GM18498 (cell line): Measurements from ENCODE around the gene SEL1L3.

Source experiments
- ATAC-seq: cut with Tn5 transposase; IDR thresholded peaks from one replicate; pipeline ENCODE4 v1.9.1; 2021; ENCODE audit warnings: mild to moderate bottlenecking, moderate library complexity; ENCODE audit not compliant: unreplicated experiment

The SEL1L3 gene

DNA sequence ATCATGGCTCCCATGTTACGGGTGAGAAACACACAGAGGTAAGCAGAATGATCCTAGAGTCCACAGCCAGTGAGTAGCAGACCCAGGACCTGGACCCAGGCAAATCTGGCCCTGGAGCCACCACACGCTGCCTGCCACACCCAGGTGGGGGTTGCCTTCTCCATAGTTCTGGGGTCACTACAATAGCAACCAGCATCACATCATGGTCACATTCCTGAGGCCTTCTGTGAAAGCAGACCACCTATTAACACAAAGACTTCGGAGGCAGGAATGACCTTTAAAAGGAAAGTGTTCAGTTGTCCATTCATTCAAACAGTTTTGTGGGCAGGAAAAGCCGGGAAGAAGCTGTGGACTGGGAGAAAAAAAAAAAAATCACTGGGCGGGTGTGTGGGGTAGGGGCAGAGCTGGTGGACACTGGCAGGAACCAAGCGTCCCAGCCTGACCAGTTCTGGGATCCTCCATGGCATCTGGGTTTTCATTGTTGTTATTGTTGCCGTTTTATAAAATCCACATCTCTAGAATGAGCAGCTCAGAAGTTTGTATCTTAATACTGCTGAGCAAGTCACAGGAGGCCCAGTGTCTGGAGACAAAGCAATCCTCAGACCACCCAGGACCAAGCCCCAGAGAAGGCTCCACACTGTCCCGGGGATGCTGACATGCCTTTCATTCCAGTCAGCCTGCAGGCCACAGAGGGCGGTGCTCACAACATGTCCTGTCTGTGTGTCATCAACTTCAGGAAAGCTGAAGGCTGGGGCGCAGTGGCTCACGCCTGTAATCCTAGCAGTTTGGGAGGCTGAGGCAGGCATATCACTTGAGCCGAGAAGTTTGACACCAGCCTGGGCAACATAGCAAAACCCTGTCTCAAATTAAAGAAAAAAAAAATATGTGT lies 67.0 kb downstream of the SEL1L3 start:
- no peak for ATAC-seq

DNA sequence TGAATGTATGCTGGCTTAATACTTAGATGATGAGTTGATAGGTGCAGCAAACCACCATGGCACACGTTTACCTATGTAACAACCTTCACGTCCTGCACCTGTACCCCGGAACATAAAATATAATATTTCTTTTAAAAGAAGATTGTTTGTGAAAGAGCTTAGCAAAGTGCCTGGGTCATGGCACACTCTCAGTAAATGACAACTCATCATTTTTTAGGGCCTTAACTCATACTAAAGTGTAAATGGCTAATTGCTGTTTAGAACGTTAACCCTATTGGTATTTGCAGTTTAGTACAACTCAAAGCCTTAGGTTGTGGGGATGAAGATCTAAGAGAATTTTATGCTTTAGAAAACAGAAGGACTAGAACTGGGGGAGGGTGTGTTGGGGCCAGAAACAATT lies 67.7 kb downstream of the SEL1L3 start:
- ATAC-seq: no peak

DNA sequence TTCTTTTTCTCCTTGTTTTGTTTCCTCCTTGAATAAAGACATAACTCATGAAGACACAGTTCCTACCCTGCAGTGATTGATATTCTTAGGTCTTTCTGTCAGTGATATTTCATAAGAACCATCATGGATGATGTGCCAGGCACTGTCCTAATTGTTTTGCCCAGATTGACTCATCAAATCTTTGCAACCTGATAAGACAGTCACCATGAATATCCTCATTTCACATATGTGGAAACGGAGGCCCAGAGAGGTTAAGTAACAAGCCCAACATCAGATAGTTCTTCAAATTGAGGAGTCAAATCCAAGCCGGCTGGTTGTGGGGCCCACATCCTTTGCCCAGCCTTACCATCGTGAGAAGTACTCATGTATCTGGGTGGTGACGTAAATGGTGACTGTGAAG lies 69.9 kb downstream of the SEL1L3 start:
- no peak for ATAC-seq

DNA sequence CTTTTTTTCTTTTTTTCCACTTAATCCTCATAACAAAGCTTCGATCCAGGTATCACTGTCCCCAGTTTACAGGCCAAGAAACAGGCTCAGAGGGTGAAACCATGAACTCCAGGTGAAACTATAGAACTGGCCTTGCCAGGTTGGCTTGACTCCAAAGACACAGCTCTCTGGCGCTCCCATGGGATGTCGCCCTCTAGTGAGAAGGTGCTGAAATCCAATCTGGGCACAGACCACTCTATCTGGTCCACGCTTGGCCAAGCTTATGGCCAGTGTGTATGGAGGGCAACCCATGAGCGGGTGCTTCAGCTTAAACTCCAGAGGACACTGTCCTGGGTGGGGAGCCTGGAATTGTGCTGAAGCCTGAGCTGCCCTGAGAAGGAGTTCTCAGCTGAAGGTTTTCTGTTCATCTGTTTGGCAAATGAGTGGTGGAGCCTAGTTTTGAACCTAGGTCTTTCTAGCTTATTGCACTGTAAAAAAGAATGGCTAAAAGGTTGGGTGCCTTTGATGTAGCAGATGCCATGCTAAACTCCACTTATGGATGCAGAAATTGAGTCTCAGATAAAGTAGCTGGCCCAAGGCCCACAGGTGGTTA lies 70.5 kb downstream of the SEL1L3 start:
- ATAC-seq: no peak

DNA sequence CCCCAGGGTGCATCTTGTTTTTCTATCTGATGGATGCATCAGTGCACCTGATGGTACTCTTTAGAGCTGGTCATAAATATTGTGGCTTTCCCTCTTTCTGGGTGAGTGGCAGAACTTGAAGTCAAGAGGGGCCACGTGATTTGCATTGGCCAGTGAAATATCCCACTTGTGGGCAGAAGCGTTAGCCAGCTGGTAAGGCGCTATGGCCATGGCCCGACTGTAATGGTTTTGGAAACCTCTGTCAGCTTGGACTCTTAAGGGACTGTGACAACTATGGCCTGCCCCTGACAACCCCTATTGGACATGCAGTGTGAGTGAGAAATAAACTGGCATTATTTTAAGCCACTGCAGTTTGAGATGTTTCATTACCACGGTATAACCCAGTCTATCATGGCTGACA lies 72.8 kb downstream of the SEL1L3 start:
- no peak for ATAC-seq

DNA sequence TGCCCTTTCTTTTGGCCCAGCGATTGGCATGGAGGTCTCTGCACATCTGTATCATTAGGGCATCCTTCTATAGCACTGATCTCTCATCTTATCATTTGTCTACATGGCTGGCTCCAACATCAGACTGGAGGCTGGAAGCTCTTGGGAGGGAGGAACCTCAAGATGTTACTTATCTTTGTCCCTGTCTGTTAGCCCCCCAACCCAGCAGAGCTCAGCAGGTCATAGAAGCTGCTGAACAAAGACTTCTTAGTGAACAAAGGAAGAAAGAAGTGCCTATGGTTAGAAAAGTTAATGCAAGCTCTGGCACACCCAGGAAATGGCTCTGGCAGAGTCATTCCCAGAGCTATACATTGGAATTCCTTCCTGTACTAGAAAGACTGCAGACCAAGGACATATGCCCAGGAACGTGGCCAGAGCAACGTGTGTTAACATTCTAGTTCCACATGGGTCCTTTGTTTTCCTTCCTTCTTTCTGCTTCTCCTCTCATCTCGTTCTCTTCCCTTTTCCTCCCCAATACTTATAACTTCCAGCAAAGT lies 74.0 kb downstream of the SEL1L3 start:
- no peak for ATAC-seq

DNA sequence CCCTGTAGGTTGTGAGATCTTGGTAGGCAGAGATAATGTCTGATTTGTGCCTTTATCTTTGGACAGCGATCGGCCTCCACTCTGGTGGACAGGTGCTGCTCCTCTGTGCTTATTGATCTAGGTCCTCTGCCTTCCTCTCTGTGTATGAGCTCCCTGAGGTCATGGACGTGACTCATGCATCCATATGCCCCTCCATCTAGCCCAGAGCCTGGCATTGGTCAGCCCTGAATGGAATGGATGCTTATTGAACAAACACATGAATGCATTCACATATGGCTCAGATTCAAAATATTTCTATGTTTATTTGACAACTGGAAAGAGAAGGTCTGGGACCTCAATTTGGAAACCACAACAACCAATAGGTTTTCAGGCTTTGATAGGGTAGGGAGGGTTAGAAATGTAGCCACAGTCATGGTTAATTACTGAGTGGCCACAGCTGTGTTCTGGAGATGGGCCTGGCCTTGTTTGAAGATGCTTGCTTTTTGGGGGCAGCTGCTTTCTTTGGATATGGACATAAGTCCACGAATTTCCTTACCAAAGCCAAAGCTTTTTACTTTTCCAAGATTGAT lies 76.2 kb downstream of the SEL1L3 start:
- no peak for ATAC-seq

DNA sequence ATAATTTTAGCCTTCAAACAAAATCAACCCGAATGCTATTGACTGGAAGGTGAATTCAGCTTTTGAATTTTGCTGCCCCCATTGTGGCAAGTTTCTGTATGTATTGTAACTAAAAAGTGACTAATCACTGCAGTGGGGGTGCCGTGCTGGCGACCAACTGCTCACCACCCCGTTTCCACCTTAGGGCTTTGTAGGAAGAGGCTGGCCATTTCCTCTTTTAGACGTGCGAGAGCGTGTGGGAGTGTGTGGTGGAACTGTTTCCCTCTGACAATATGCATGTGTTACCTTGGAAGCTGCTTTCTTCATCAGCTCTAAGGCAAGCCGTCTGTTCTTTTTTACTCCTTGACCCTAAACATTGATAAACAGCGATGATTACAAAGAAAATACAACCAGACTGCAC lies 78.8 kb downstream of the SEL1L3 start:
- ATAC-seq: no peak

DNA sequence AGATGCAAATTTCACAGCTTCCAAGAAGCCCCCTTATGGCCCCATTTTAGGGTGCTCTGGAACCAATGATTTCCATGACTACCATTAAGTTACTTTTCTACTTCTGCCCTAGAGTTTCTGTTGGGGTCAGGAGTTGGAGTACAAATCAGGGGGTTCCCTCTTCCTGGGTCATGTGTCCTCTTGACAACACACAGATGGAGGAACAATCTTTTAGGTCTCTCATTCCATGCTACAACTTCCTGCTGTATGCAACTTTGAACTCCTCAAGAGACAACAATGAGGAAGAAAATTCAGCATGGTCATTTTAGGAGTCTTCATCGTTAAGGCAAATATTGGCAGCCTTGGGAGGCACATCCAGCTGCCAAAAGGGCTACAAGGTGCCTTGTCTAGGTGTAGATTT lies 79.7 kb downstream of the SEL1L3 start:
- ATAC-seq: no peak

DNA sequence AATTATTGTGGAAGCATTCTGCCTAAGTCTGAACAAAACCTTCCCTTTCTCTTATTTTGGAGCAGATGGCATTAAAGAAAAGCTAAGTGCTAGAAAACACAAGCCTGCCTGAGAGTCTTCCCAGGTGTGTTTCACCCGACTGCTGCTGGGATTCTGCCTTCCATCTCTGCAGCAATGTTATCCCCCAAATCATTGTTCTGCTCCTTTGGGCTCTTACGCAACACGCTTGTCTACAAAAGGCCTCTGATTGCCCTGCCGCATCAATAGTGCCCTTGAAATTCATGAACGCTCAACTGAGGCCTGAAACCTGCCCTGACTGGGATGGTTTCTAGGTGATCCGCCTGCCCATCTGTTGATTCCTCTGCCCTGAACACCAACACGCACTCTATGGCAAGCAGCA lies 80.3 kb downstream of the SEL1L3 start:
- no peak for ATAC-seq

DNA sequence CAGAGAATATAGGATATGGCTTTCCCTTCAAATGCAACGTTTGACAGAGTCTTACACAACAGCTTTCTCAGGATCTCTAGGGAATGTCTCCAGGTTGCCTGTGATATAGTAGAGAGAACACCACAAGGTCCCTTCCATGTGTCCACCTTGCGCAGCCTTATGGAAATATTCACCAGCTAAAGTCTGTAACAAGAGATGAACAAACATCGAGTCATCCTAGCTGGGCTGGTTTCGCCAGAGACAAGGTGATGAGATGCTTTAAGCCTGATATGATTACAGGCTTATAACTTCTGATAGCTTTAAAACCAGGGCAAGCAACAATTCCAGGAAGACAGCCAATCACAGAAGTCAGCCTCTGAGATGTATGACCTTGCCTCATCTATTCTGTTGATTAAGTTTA lies 83.8 kb downstream of the SEL1L3 start:
- ATAC-seq: no peak

DNA sequence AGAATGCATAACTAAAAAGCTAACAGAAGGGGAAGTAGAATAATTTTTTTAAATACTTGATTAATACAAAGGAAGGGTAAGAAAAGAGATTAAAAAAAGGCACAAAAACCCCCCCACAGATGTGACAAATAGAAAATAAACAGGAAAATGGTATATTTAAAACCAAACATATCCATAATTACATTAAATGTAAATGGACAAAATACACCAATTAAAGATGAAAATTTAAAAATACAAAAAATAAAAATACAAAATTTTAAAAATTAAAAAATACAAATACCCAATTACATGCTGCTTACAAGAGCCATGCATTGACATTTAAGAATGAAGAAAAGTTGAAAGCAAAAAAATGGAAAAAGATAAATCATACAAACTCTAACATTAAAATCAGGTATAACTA lies 86.0 kb downstream of the SEL1L3 start:
- ATAC-seq: no peak

DNA sequence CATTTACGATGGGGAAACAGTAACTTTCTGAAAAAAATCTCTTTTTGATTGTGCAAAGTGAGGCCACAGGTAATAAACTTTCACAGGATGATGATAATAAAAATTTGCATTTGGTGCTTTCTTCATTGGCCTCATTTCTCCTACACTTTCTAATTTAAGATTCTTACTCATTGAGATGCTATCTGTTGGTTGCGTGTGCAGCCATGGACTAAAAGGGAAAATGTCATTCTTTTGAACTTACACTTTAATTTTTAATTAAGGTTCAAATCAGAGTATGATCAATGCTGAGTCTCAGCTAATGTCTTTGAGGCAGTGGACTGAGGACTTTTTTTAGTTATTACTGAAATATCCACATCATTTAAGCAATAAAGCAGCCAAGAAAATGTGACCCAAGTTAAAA lies 87.6 kb downstream of the SEL1L3 start:
- ATAC-seq: no peak

DNA sequence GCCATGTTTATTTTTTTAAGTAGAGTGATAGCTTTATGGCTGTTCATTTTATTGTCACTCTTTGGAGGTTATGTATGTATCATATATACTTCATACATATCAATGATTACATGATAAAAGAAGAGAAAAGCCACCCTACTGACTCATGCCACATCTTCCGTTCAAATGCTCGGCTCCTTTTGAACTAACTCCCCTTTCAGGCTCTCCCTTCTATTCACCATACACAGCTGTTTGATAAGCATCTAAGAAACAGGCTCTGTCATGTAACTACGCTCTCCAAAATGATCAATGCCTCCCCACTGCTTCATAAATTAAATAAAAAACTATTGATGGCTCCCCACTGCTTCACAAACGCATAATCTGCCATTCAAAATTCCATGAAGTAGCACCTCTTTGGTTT lies 89.4 kb downstream of the SEL1L3 start:
- ATAC-seq: no peak

DNA sequence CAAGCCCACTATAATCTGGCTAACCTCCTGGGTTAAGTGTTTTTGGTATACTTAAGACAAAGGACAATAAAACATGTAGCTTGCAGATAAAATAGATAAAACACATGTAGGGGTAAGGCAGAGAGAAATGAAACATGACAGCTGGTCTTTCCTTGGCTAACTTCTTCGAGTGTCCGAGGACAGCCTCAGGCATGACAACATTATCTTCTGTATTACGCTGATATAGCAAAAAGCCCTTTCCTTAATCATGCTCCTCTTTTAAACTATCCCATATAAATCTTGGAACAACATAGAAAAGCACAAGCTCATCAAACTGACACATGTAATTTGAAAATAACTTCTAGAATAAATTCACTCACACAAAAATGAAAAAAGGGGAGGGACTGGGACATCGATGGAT lies 91.1 kb downstream of the SEL1L3 start:
- ATAC-seq: no peak

DNA sequence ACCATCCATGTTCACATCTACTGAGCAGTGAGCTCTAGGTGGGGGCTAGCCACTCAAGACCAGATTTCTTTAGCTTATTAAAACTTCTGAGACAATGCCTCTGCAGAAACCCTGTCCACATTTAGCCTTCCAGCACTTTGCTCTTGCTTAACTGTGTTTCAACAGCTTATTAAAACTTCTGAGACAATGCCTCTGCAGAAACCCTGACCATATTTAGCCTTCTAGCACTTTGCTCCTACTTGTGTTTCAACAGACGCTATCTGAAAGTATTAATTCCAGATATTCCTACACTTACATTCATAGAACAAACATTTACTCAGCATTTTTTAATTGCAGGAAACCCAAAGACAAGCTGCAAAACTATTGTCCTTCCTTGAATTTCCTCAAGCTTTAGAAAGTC lies 91.9 kb downstream of the SEL1L3 start:
- no peak for ATAC-seq

DNA sequence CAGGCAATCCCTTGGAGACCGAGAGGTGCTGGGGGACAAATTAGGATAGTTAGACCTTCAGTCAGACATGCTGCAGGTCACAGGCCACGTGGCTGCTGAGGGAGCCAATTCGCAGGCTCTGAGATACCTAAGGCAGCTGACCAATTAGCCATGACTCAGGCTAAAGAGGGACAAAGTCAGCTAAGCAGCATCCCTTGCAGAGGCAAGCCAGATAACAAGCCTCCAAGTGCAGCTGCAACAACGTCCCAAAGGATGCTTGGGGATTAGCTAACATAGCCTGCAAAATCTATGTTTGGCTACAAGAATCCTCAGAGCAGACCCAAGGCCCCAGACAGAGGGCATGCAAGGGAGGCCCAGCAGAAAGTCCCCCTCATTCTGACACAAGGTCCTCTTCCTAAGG lies 93.5 kb downstream of the SEL1L3 start:
- no peak for ATAC-seq

DNA sequence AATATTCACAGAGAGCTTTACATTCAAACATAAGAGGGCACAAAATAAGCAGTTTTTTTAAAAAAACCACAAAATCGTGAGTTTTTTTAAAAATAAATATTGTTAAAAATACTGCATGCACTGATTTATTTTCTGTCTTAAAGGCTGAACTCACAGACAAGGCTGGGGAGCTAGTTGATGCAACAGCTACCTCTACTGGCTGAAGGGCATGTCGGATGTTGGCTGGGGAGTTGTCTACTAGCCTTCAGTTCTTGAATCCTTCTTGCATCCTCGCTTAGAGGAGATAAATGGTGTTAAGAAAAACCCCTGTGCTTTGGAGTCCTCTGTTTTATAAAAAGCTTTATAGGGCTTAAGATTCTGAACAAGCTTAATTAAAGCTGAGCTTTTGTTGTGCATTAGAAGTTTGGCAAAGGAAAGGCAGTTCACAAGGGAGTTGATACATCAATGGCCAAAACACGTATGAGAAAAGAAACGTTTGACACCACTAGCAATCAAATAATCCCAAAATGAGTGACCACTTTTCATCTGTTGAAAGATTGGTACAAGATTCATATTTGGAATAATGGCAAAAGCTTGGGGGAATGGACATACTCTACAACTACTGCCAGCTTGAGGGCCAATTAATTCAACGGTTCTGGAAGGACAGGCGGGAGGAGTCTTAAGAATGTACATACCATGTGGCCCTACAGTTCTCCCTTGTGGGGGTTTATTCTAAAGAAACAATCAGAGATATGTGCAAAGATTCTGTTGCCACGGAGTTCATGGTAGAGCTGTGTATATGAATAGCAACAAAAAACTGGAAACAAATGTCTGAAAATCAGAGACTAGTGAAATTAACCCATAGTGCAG lies 94.7 kb downstream of the SEL1L3 start:
- ATAC-seq: peak; percentile 66

DNA sequence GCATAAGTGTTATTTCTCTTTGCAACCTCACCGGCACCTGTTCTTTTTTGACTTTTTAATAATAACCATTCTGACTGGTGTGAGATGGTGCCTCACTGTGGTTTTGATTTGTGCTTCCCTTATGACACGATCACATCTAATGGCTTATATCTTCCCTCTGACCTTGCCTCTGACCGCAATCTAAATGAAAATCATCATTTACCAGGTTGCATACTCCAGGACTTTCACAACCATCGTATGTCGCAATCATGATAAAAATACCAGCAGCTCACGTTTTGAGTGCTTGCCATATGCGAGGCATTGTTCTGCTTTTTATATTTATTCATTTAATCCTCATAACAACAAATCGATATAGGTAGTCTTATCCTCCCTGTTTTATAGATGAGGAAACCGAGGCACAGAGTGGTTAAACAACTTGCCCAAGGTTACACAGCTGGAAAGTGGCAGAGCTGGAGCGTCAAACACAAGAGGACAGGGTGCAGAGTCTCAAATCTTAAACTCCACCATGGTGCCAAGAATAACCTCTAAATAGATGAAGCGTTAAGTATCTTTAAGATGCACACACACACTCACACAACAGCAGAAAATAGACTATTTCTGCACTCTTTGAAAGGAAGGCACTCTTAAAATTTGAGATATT lies 102.2 kb downstream of the SEL1L3 start:
- ATAC-seq: no peak

DNA sequence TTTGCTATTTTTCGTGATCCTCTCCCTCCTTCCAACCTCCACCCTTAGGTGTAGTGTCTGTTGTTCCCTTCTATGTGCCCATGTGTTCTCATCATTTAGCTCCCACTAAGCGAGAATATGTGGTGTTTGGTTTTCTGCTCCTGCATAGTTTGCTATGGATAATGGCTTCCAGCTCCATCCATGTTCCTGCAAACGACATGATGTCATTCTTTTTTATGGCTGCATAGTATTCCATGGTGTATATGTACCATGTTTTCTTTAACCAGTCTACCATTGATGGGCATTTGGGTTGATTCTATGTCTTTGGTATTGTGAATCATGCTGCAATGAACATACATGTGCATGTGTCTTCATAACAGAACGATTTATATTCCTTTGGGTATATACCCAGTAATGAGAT lies 102.7 kb downstream of the SEL1L3 start:
- no peak for ATAC-seq

DNA sequence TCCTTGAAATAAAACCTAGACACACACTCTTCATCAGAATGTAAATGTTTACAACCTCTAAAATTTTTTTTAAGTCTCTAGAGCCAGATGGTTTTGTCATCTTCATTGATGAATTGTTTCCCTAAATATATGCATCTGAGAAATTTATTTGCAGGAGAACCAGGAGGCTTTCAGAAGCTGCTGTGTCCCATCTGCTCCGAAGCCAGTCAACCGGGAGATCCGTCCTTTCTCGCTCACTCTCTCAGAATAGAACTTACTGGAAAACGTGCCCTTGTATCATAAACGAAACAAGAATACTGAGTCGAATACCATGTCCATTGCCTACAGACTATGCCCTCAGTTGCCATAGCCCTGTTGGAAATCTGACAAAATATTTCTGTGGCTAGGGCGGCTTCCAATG lies 103.7 kb downstream of the SEL1L3 start:
- ATAC-seq: no peak
